Ammon's horn (tissue), 1 donor: ENCODE data around the gene ESF1.
A peak's percentile ranks its signal among the peaks of the same experiment; 100 is the strongest.

Experiments
- DNase-seq: peaks from one replicate; pipeline ENCODE4 v3.0.0-alpha.2; 2016; ENCODE audit warnings: low spot score

Gene ESF1

GRCh38 chr20:13678944-13679343, 105.8 kb downstream of the ESF1 start:
- no peak for DNase-seq

GRCh38 chr20:13677241-13677640, 107.5 kb downstream of the ESF1 start:
- DNase-seq: no peak

- no peak for DNase-seq
These were observed 108.0 kb downstream of the ESF1 start for GRCh38 chr20:13676682-13677081.

GRCh38 chr20:13672690-13673089, 112.0 kb downstream of the ESF1 start:
- no peak for DNase-seq

- DNase-seq: peak; percentile 57
These were observed 112.8 kb downstream of the ESF1 start for GRCh38 chr20:13671916-13672378.

GRCh38 chr20:13671512-13671911, 113.2 kb downstream of the ESF1 start:
- DNase-seq: no peak

- DNase-seq: no peak
These were observed 114.6 kb downstream of the ESF1 start for GRCh38 chr20:13670160-13670559.

- no peak for DNase-seq
These were observed 118.9 kb downstream of the ESF1 start for GRCh38 chr20:13665709-13666395.
